GM21786 (cell line): ENCODE measurements around the gene PKD1.
"Not testable (repeated sequence)": the region's sequence is repeated elsewhere in the genome, so short reads cannot be mapped to it uniquely, and the experiment has no call there.

Experiments
- ATAC-seq: cut with Tn5 transposase; IDR thresholded peaks from one replicate; pipeline ENCODE4 v1.9.1; 2021; ENCODE audit not compliant: unreplicated experiment

The PKD1 gene

GRCh38 chr16:2110332-2111008 is 25.2 kb downstream of the PKD1 start:
- not testable (repeated sequence) for ATAC-seq

DNA sequence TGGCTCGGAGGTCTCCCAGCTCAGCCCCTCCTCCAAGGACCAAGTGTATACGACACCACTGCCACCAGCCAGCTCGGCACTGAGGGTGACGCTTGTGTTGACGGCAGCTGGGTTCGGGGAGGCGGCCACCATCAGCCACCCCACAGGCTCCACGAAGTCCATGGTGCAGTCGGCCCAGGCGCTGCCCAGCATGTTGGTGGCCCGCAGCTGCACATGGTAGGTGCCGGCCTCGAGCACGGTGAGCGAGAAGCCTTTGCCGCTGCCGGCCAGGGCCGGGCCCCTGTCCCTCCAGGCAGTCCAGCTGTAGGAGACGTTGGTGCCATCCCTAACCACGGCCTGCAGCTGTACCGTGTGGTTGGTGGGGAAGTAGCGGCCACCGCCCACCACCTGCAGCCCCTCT is 25.8 kb downstream of the PKD1 start:
- ATAC-seq, result not testable (repeated sequence)

DNA sequence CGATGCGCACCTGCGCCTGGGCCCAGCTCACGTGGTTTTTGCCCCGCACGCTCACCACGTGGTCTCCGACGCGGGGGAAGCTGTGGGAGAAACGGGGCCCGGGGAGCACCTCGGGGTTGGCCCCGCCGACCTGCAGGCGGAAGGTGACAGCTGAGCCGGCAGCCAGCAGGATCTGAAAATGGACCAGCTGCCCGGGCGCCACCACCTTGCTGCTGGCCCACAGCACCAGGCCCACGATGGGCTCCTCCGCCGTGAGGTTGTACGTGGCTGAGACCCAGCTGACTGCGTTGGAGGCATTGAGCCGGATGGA is 26.5 kb downstream of the PKD1 start:
- ATAC-seq, result not testable (repeated sequence)

- ATAC-seq, result not testable (repeated sequence)
Observed at GRCh38 chr16:2108446-2109270, 27.0 kb downstream of the PKD1 start.

DNA sequence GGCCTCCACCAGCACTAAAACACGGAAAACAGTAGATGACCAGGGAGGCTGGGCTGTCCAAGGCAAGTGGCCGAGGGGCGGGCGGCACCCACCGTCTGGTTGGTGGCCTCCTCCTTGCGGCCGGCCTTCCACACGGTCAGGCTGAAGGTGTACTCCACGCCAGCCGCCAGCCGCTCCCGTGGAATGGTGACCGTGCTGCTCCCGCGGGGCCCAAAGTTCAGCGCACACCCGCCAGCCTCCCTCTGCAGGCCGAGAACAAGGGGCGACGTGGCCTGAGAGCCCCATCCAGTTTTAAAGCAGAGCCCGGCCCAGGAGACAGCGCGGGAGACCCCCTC is 27.9 kb downstream of the PKD1 start:
- not testable (repeated sequence) for ATAC-seq

- not testable (repeated sequence) for ATAC-seq
Observed at GRCh38 chr16:2107121-2107790, 28.4 kb downstream of the PKD1 start.

GRCh38 chr16:2106211-2106610 is 29.5 kb downstream of the PKD1 start:
- not testable (repeated sequence) for ATAC-seq

DNA sequence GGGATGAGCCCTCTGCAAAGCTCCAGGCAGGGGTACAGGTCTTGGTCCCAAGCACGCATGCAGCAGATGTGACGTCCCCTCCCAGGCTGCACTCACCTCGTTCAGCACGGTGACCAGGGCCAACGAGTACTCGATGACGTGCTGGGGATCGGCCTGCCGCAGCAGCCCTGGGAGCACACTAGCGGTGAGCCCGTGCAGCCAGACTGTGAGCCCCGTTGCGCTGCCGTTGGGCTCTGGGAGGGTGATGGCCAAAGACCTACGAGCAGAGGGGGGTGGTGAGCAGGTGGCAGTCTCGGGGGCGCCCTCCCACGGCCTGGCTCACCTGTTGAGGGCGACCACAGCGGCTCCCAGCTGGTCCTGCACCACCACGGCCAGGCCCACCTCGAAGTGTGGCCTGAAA is 29.9 kb downstream of the PKD1 start:
- not testable (repeated sequence) for ATAC-seq

DNA sequence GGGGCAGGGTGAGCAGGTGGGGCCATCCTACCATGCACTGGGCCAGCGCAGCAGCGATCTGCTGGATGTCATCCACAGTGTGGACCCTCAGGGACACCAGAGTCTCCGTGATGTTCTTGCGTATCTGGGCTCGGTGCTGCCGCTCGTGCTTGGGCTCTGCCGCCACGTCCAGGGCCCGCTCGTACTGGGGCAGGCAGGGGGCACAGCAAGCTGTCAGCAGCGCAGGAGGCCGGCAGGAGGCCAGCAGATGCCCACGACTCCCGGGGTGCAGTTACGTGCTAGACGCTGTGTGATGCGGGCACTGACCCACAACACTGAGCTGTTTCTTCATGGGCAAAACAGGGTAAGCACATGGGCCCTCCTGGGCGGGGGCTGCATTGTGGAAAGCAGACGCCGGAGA is 30.4 kb downstream of the PKD1 start:
- ATAC-seq, result not testable (repeated sequence)

- not testable (repeated sequence) for ATAC-seq
Observed at GRCh38 chr16:2104464-2104863, 31.2 kb downstream of the PKD1 start.

GRCh38 chr16:2102471-2102870 is 33.2 kb downstream of the PKD1 start:
- ATAC-seq, result no peak

DNA sequence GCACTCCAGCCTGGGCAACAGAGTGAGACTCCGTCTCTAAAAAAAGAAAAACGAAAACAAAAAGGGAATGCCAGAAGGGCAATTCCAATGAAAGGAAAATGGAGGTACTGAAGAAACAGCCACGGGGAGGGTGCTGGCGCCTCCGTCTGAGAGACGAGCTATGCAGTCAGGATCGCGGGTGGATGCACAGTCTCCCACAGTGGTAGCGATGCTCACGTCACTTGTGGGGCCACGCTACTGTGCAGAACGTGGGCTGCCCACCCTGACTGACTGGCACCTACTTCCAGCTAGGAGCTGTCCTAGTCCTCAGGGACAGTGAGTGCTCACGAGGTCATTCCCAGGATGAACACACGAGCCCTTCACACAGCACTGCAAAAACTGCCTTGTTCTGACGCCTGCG is 34.1 kb downstream of the PKD1 start:
- not testable (repeated sequence) for ATAC-seq

GRCh38 chr16:2097689-2098088 is 38.0 kb downstream of the PKD1 start:
- ATAC-seq, result not testable (repeated sequence)

DNA sequence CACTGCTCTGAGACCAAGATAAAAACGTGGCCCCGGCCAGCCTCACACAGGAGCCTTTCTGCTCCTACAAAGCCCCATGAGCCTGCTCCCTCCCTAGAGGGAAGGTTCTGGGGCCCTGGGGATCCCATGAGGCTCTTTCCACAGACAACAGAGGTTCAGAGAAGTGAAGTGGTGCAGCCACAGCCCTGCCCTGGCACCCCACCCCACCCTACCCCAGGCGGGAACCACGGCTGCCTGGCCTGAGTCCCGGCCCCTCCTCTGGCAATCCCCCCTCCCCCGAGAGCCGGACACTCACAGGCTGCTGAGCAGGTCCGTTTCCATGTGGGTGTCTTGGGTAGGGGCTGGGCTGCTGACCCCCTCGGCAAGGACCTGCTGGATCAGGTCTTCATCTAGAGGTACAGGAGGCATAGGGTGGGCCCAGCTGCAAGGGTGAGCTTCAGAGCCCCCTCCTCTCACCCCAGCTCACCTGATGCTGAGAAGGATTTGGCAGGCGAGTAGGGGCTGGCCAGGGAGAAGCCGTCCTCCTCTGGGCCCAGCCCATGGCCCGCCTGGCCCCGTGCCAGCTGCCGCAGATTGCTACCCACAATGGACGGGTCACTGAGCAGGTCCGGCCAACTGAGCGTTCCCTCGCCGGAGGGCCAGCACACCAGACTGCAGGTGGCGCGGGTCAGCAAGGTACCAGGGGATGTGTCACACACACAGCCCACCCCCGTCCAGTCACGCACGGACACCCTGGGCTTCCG is 38.7 kb downstream of the PKD1 start:
- ATAC-seq, result no peak

DNA sequence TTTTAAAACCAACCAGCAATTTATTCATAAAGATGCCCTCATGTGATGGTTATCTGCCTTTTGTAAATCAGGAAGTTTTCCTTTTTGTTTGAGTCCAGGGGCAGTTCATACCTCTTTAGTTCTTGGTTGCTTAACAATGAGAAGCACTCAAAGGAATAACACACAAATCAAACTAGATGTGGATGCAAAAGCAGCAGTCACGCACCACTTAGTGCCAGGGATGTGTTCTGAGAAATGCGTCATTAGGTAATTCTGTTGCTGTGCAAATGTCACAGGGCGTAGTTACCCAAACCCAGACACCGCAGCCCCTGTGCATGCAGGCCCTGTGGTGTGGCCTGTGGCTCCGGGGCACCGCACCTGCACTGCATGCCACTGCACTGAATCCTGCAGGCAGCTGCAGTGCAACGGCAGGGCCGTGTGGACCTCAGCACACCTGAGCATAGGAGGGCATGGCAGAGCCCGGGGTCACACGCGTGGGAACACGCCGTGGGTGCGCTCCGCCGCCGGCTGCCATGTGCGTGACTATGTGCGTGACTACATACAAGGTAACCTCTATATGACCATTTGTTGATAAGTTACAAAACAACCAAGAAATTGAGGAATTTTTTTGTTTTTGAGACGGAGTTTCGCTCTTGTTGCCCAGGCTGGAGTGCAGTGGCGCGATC is 39.6 kb downstream of the PKD1 start:
- no peak for ATAC-seq

GRCh38 chr16:2095315-2095853 is 40.3 kb downstream of the PKD1 start:
- ATAC-seq, result no peak

DNA sequence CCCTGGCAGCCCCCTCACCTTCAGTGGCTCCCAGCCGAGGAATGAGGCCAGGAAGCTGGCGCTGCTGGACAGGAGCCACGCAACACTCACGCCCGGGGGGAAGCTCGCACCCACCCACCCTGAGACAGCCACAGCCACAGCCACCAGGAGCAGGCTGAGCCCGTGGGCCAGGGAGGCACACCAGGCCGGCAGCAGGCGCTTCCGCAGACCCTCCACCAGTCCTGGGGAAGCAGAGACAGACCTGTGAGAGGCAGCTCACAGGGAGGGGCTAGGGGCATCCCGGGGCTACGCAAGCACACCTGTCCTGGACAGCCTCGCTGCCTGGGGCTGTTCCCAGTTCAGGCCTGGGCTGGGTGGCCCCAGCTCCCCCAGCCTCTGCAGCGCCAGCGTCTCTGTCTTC is 41.9 kb downstream of the PKD1 start:
- no peak for ATAC-seq

DNA sequence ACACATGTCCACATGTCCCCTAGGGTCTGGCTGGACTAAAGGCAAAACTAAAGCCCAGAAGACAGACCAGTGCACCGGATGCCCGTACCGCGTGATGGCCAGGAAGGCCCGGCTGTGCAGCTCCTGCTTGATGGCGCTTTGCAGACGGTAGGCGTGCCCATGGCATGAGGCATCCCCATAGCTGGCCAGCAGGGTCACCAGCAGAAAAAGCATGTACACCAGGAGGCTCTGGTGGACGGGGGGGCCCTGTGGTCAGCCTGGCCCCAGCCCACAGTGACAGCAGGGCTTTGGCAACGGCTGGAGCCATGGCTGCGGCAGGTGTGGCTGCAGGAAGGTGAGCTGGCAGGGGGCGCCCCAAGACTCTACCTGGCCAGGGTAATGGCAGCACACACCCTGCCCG is 42.8 kb downstream of the PKD1 start:
- no peak for ATAC-seq

- ATAC-seq, result no peak
Observed at GRCh38 chr16:2092256-2092620, 43.5 kb downstream of the PKD1 start.

GRCh38 chr16:2091547-2092255 is 44.0 kb downstream of the PKD1 start:
- ATAC-seq, result no peak
